Keratinocyte (primary cell): ENCODE data around the gene CDC42SE2.

Experiments used
- CTCF ChIP-seq, 3 experiments: IDR thresholded peaks in 1 of 3; conservative IDR thresholded peaks in 1 of 3; optimal IDR thresholded peaks in 1 of 3; 2 replicates in 2 of 3; 3 replicates in 1 of 3; pipeline versions ENCODE3 to v1.5.1; 2011; ENCODE audit warnings: low read length in 3 of 3, mild to moderate bottlenecking in 3 of 3, moderate library complexity in 2 of 3, control low read depth in 1 of 3, inconsistent platforms in 1 of 3; ENCODE audit not compliant: insufficient read depth in 2 of 3; ENCODE audit errors: extremely low read depth in 1 of 3
- EZH2 ChIP-seq: IDR thresholded peaks from one replicate; pipeline ENCODE4 v1.6.1; 2012; ENCODE audit warnings: inconsistent platforms, mild to moderate bottlenecking, low read length, moderate library complexity

DNA sequence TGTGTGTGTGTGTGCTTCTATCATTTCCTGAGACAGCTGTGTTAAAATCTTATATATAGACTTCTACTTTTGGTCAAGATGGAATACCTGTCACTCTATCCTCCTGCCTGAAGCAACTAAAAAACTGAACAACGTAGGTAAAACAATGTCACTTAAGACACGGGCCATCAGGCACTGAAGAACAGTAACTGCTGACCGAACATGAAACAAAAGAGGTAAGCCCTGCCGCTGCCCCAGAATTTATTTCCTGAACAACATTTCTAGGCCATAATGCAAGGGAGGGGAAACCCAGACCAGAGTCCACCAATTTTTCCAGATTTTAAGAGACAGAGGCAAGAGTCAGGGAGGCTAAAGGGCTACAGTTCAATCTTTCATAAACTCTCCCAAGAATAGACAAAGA, 156.0 kb downstream of the CDC42SE2 start:
- TF ChIP-seq CTCF (optimal IDR thresholded peaks at IDR 0.05 in 1 of 3, IDR thresholded peaks at IDR 0.05 in 1 of 3, conservative IDR thresholded peaks at IDR 0.05 in 1 of 3; ENCODE audit: extremely low read depth in 1 of 3, insufficient read depth in 2 of 3, low read length in 3 of 3) (no peak), EZH2 (no peak)
